Duodenal mucosa (tissue), 2 donors: ENCODE data around the gene FSHR.

Experiments used
- H3K27ac ChIP-seq: one replicate; pipeline ENCODE4 v1.7.0; 2013; ENCODE audit warnings: low read depth, low read length
- H3K27me3 ChIP-seq, 2 donors: one replicate each; pipeline ENCODE4 v1.7.0; 2013; ENCODE audit warnings: low read length in 2 of 2, control low read depth in 1 of 2; ENCODE audit not compliant: insufficient read depth in 2 of 2, control insufficient read depth in 1 of 2
- H3K36me3 ChIP-seq, 2 donors: one replicate each; pipeline ENCODE4 v1.7.0; 2013; ENCODE audit warnings: low read length in 2 of 2, control low read depth in 1 of 2; ENCODE audit not compliant: insufficient read depth in 2 of 2, control insufficient read depth in 1 of 2
- H3K4me1 ChIP-seq, 2 donors: one replicate each; pipeline ENCODE4 v1.7.0; 2013; ENCODE audit warnings: low read length in 2 of 2, control low read depth in 1 of 2; ENCODE audit not compliant: insufficient read depth in 2 of 2, control insufficient read depth in 1 of 2
- H3K4me3 ChIP-seq, 2 donors: one replicate each; pipeline ENCODE4 v1.7.0; 2013; ENCODE audit warnings: low read length in 2 of 2, low read depth in 1 of 2
- H3K9ac ChIP-seq, 2 donors: one replicate each; pipeline ENCODE4 v1.7.0; 2013; ENCODE audit warnings: low read length in 2 of 2, low read depth in 1 of 2
- H3K9me3 ChIP-seq, 2 donors: one replicate each; pipeline ENCODE4 v1.7.0; 2013; ENCODE audit warnings: low read length in 2 of 2, control low read depth in 1 of 2; ENCODE audit not compliant: control insufficient read depth in 1 of 2

Gene FSHR

GRCh38 chr2:48938231-48938630, 216.1 kb downstream of the FSHR start:
- Histone ChIP-seq H3K27ac (no peak overlapping the region), H3K9ac (no peak overlapping the region), H3K9me3 (no peaks in the 10 kb centered on the region), H3K36me3 (no peaks in the 10 kb centered on the region), H3K4me3 (no peak overlapping the region), H3K27me3 (no peaks in the 10 kb centered on the region), H3K4me1 (no peaks in the 10 kb centered on the region)

GRCh38 chr2:48934807-48935206, 219.5 kb downstream of the FSHR start:
- Histone ChIP-seq H3K27me3 (no peaks in the 10 kb centered on the region), H3K27ac (no peak overlapping the region), H3K9me3 (no peaks in the 10 kb centered on the region), H3K9ac (no peak overlapping the region), H3K4me3 (no peak overlapping the region), H3K36me3 (no peaks in the 10 kb centered on the region), H3K4me1 (no peaks in the 10 kb centered on the region)

- Histone ChIP-seq H3K4me1 (no peaks in the 10 kb centered on the region), H3K27me3 (no peaks in the 10 kb centered on the region), H3K36me3 (no peaks in the 10 kb centered on the region), H3K4me3 (no peak overlapping the region), H3K9ac (no peak overlapping the region), H3K9me3 (no peaks in the 10 kb centered on the region), H3K27ac (no peak overlapping the region)
Measured at GRCh38 chr2:48933828-48934497, 220.4 kb downstream of the FSHR start.

- no peaks in the 10 kb centered on the region for H3K27me3 ChIP-seq
- no peak overlapping the region for H3K27ac ChIP-seq
- no peaks in the 10 kb centered on the region for H3K36me3 ChIP-seq
- H3K9ac ChIP-seq: no peak overlapping the region
- no peak overlapping the region for H3K4me3 ChIP-seq
- no peaks in the 10 kb centered on the region for H3K9me3 ChIP-seq
- H3K4me1 ChIP-seq: no peaks in the 10 kb centered on the region
Measured at GRCh38 chr2:48932667-48933066, 221.6 kb downstream of the FSHR start.

- no peak overlapping the region for H3K9ac ChIP-seq
- H3K27ac ChIP-seq: no peak overlapping the region
- no peaks in the 10 kb centered on the region for H3K36me3 ChIP-seq
- H3K9me3 ChIP-seq: no peaks in the 10 kb centered on the region
- H3K4me3 ChIP-seq: no peak overlapping the region
- H3K27me3 ChIP-seq: no peaks in the 10 kb centered on the region
- no peaks in the 10 kb centered on the region for H3K4me1 ChIP-seq
Measured at GRCh38 chr2:48929571-48930301, 224.6 kb downstream of the FSHR start.

- no peaks in the 10 kb centered on the region for H3K36me3 ChIP-seq
- H3K4me3 ChIP-seq: no peak overlapping the region
- H3K9ac ChIP-seq: no peak overlapping the region
- H3K27ac ChIP-seq: no peak overlapping the region
- H3K27me3 ChIP-seq: no peaks in the 10 kb centered on the region
- no peaks in the 10 kb centered on the region for H3K4me1 ChIP-seq
- H3K9me3 ChIP-seq: no peaks in the 10 kb centered on the region
Measured at GRCh38 chr2:48927355-48927754, 227.0 kb downstream of the FSHR start.

- no peak overlapping the region for H3K27ac ChIP-seq
- H3K27me3 ChIP-seq: no peaks in the 10 kb centered on the region
- no peak overlapping the region for H3K9ac ChIP-seq
- no peak overlapping the region for H3K4me3 ChIP-seq
- no peaks in the 10 kb centered on the region for H3K4me1 ChIP-seq
- H3K9me3 ChIP-seq: peaks cover 0 to 4% of the 10 kb centered on the region in 2 donors
- no peaks in the 10 kb centered on the region for H3K36me3 ChIP-seq
Measured at GRCh38 chr2:48915884-48916283, 238.4 kb downstream of the FSHR start.

- H3K9me3 ChIP-seq: peaks cover 0 to 4% of the 10 kb centered on the region in 2 donors
- H3K9ac ChIP-seq: no peak overlapping the region
- no peaks in the 10 kb centered on the region for H3K27me3 ChIP-seq
- H3K4me1 ChIP-seq: no peaks in the 10 kb centered on the region
- no peaks in the 10 kb centered on the region for H3K36me3 ChIP-seq
- H3K4me3 ChIP-seq: no peak overlapping the region
- no peak overlapping the region for H3K27ac ChIP-seq
Measured at GRCh38 chr2:48915227-48915626, 239.1 kb downstream of the FSHR start.

GRCh38 chr2:48914477-48915089, 239.7 kb downstream of the FSHR start:
- no peak overlapping the region for H3K4me3 ChIP-seq
- no peaks in the 10 kb centered on the region for H3K36me3 ChIP-seq
- H3K9me3 ChIP-seq: peaks cover 0 to 4% of the 10 kb centered on the region in 2 donors

More at GRCh38 chr2:48914477-48915089, 239.7 kb downstream of the FSHR start:
- no peaks in the 10 kb centered on the region for H3K4me1 ChIP-seq
- H3K27ac ChIP-seq: no peak overlapping the region
- H3K9ac ChIP-seq: no peak overlapping the region
- no peaks in the 10 kb centered on the region for H3K27me3 ChIP-seq
